Natural killer cell (primary cell): ENCODE results near the gene EXTL1. TPM values are rescaled to one million over a fixed set of nuclear protein-coding genes. Genes with fewer than 3 reads are reported as not detected.

ENCODE experiments used
- ATAC-seq, 3 donors: fragments of 150-1000 bp in 2 of 3; fragments of 200-7000 bp in 1 of 3; cut with Tn5 transposase; 1 replicate in 1 of 3; 2 replicates in 2 of 3; pipeline ENCODE4 v1.10.0; 2021; ENCODE audit warnings: mild to moderate bottlenecking in 2 of 3, moderate library complexity in 2 of 3
- DNase-seq, 2 donors: peaks; one replicate each; pipeline versions ENCODE4 v3.0.0 to v3.0.0-alpha.2; 2013 to 2021; ENCODE audit warnings: mixed read lengths in 1 of 2
- H3K27ac ChIP-seq: one replicate; pipeline ENCODE4 v1.5.1; 2013; ENCODE audit warnings: mild to moderate bottlenecking, low read length
- H3K27me3 ChIP-seq: one replicate; pipeline ENCODE4 v1.6.1; 2013; ENCODE audit warnings: low read length; ENCODE audit not compliant: control insufficient read depth, insufficient read depth
- H3K36me3 ChIP-seq: one replicate; pipeline ENCODE4 v1.6.1; 2013; ENCODE audit warnings: low read length; ENCODE audit not compliant: control insufficient read depth, insufficient read depth
- H3K4me1 ChIP-seq: one replicate; pipeline ENCODE4 v1.6.1; 2013; ENCODE audit warnings: low read length; ENCODE audit not compliant: control insufficient read depth, insufficient read depth
- H3K4me3 ChIP-seq: one replicate; pipeline ENCODE4 v1.5.1; 2013; ENCODE audit warnings: low read length
- H3K9me3 ChIP-seq: one replicate; pipeline ENCODE4 v1.6.1; 2013; ENCODE audit warnings: low read length; ENCODE audit not compliant: control insufficient read depth, insufficient read depth
- H3K27ac Mint-ChIP-seq, 2 donors: one replicate each; pipeline ENCODE4 v1.8.0; 2022; ENCODE audit warnings: mild to moderate bottlenecking in 2 of 2, mixed read lengths in 2 of 2, moderate library complexity in 1 of 2
- H3K27me3 Mint-ChIP-seq, 2 donors: one replicate each; pipeline ENCODE4 v1.8.0; 2022; ENCODE audit warnings: low read depth in 2 of 2, mixed read lengths in 2 of 2
- H3K36me3 Mint-ChIP-seq: one replicate; pipeline ENCODE4 v1.8.0; 2022; ENCODE audit warnings: mixed read lengths
- H3K4me1 Mint-ChIP-seq, 2 donors: one replicate each; pipeline ENCODE4 v1.8.0; 2022; ENCODE audit warnings: mixed read lengths in 2 of 2
- H3K4me3 Mint-ChIP-seq: one replicate; pipeline ENCODE4 v1.8.0; 2022; ENCODE audit warnings: mild to moderate bottlenecking, moderate library complexity, mixed read lengths
- H3K9me3 Mint-ChIP-seq, 2 donors: one replicate each; pipeline ENCODE4 v1.8.0; 2022; ENCODE audit warnings: mixed read lengths in 2 of 2
- WGBS: methylation state at CpG from one replicate; pipeline ENCODE4 v1.1.7; 2013; ENCODE audit warnings: missing lambda C conversion rate; ENCODE audit not compliant: insufficient coverage; 5-methylcytosine and 5-hydroxymethylcytosine counted together
- intact Hi-C: fragments of 100-400 bp; cut with micrococcal nuclease; formaldehyde crosslinking; loops from one replicate; pipeline ENCODE4 v1.14.2; 2022
- total RNA-seq, 4 donors: library from RNA; stranded (reverse); fragments of 120-200 nt in 1 of 4; gene quantifications; one replicate each; pipeline versions ENCODE4 v1.2.3 to v1.2.4, GENCODE V29; 2013 to 2022
- TF ChIP-seq, protein P1 (sequence below): fragments of 200-600 bp; IDR thresholded peaks from one replicate; pipeline ENCODE4 v1.8.0; 2022; ENCODE audit warnings: antibody characterized with exemption

EXTL1 gene
- total RNA-seq, 3 donors from 2014 or later (not counting 1 experiment from before 2014, with no cell fraction given), result not detected

DNA sequence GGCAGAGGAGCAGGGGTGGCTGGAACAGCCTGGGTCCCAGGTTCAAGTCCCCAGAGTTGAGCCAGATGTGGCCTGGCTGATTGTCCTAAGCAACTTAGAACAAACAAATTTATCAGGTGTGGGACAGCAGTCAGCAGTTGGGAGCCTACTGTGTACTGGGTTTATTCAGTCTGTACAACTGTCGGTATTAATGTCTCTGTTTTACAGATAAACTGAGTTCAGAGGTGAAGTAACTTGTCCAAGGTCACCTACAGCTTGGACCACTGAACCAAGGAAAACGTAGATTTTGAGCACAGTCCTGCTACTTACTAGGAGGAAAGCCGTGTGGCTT is 60.4 kb downstream of the EXTL1 start:
- Histone ChIP-seq H3K36me3 (no peaks in the 10 kb centered on the region), H3K4me1 (no peaks in the 10 kb centered on the region), H3K27ac (no peak overlapping the region), H3K27me3 (no peaks in the 10 kb centered on the region), H3K4me3 (no peak overlapping the region), H3K9me3 (no peaks in the 10 kb centered on the region)
- WGBS, result 71% methylated on average over 2 of the region's 3 CpGs
- H3K9me3 Mint-ChIP-seq, result no peaks in the 10 kb centered on the region
- H3K27me3 Mint-ChIP-seq, result peaks cover 16 to 26% of the 10 kb centered on the region in 2 donors
- TF ChIP-seq, protein P1, sequence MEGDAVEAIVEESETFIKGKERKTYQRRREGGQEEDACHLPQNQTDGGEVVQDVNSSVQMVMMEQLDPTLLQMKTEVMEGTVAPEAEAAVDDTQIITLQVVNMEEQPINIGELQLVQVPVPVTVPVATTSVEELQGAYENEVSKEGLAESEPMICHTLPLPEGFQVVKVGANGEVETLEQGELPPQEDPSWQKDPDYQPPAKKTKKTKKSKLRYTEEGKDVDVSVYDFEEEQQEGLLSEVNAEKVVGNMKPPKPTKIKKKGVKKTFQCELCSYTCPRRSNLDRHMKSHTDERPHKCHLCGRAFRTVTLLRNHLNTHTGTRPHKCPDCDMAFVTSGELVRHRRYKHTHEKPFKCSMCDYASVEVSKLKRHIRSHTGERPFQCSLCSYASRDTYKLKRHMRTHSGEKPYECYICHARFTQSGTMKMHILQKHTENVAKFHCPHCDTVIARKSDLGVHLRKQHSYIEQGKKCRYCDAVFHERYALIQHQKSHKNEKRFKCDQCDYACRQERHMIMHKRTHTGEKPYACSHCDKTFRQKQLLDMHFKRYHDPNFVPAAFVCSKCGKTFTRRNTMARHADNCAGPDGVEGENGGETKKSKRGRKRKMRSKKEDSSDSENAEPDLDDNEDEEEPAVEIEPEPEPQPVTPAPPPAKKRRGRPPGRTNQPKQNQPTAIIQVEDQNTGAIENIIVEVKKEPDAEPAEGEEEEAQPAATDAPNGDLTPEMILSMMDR, result no peak
- DNase-seq (no peak), ATAC-seq (no peak)
- H3K27ac Mint-ChIP-seq, result no peak overlapping the region
- intact Hi-C loops, result no loop called here
- H3K36me3 Mint-ChIP-seq, result no peaks in the 10 kb centered on the region
- H3K4me1 Mint-ChIP-seq, result no peaks in the 10 kb centered on the region
- no peak overlapping the region for H3K4me3 Mint-ChIP-seq

DNA sequence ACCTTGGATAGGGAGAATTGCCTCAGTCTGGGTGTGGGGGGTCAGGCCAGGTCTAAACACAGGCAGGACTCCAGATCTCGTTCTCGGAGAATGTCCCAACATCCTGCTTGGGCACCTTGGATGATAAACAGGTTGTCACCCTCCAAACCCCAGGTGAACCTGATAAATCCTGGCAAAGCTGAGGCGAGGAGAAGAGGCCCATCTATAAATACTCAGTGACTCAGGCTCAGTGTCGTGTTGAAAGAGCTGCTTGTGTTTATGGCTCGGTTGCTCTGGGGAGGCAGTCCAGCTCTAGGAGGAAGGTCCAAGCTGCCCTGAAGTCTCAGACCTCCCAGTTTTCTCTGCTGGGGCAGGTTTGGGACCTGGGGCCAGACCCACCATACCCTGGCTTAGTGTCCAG is 61.6 kb downstream of the EXTL1 start:
- Histone ChIP-seq H3K27me3 (no peaks in the 10 kb centered on the region), H3K9me3 (no peaks in the 10 kb centered on the region), H3K4me1 (no peaks in the 10 kb centered on the region), H3K27ac (no peak overlapping the region), H3K36me3 (no peaks in the 10 kb centered on the region), H3K4me3 (no peak overlapping the region)
- ATAC-seq, result no peak
- WGBS, result 80% methylated on average over 5 of the region's 5 CpGs
- H3K36me3 Mint-ChIP-seq, result no peaks in the 10 kb centered on the region
- H3K27ac Mint-ChIP-seq, result no peak overlapping the region
- H3K4me3 Mint-ChIP-seq, result no peak overlapping the region
- H3K4me1 Mint-ChIP-seq, result no peaks in the 10 kb centered on the region
- TF ChIP-seq, protein P1, result no peak
- H3K9me3 Mint-ChIP-seq, result no peaks in the 10 kb centered on the region
- DNase-seq, result no peak
- intact Hi-C loops, result no loop called here
- peaks cover 16 to 19% of the 10 kb centered on the region in 2 donors for H3K27me3 Mint-ChIP-seq

DNA sequence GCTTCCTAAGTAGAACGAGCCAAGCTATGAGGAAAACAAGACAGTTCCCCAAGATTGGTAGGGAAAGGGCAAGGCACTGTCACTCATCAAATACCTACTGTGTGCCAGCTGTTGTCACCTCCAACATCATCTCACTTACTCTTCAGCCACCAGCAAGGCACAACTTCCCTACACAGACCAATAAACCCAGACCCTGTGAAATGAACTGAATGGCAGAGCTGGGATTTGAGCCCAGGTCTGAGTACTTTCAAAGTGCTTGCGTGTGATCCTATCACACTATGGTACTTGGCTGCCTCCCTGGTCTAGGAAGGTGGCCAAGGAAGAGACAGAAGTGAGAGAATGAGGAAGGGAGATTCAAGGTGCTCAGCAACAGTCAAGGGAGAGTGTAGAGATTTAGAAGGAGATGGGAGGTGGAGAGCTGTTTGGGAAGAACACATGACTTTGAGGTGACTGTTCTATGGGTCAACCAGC is 62.6 kb downstream of the EXTL1 start:
- no peak overlapping the region for H3K4me3 Mint-ChIP-seq
- TF ChIP-seq, protein P1, result no peak
- no peak overlapping the region for H3K27ac Mint-ChIP-seq
- intact Hi-C loops, result no loop called here
- H3K4me1 Mint-ChIP-seq, result no peaks in the 10 kb centered on the region
- no peaks in the 10 kb centered on the region for H3K36me3 ChIP-seq
- H3K9me3 ChIP-seq, result no peaks in the 10 kb centered on the region
- WGBS, result 71% methylated on average over 2 of the region's 2 CpGs
- ATAC-seq (no peak), DNase-seq (no peak)
- no peaks in the 10 kb centered on the region for H3K27me3 ChIP-seq
- no peaks in the 10 kb centered on the region for H3K9me3 Mint-ChIP-seq
- H3K36me3 Mint-ChIP-seq, result no peaks in the 10 kb centered on the region
- no peak overlapping the region for H3K4me3 ChIP-seq
- H3K4me1 ChIP-seq, result no peaks in the 10 kb centered on the region
- peaks cover 12% of the 10 kb centered on the region in 2 donors for H3K27me3 Mint-ChIP-seq
- no peak overlapping the region for H3K27ac ChIP-seq

DNA sequence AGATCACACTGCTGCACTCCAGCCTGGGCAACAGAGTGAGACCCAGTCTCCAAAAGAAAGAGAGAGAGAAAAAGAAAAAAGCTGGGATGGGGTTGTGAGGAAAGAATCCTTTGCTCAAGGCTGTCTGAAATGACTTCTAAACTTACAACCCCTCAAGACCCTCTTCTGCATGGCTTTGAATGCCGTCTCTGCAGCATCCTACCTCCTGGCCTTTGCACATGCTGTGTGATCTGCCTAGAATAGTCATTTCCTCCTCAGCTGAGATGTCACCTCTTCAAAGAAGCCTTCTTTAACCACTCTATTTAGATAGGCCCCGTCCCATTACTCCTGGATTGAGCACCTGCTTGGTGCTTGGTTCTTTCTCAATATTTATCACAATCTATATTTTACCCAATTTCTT is 63.3 kb downstream of the EXTL1 start:
- WGBS, result 74% methylated on average over 2 of the region's 2 CpGs
- Mint-ChIP-seq H3K36me3 (no peaks in the 10 kb centered on the region), H3K4me1 (no peaks in the 10 kb centered on the region), H3K4me3 (no peak overlapping the region), H3K27ac (no peak overlapping the region), H3K27me3 (peaks cover 12% of the 10 kb centered on the region in 2 donors), H3K9me3 (no peaks in the 10 kb centered on the region)
- Histone ChIP-seq H3K27me3 (no peaks in the 10 kb centered on the region), H3K9me3 (no peaks in the 10 kb centered on the region), H3K4me1 (no peaks in the 10 kb centered on the region), H3K36me3 (no peaks in the 10 kb centered on the region), H3K4me3 (no peak overlapping the region), H3K27ac (no peak overlapping the region)
- ATAC-seq (no peak), DNase-seq (no peak)
- intact Hi-C loops, result no loop called here
- TF ChIP-seq, protein P1, result no peak
